T-cell (primary cell): ENCODE results near the gene METTL21C. TPM values are rescaled to one million over a fixed set of nuclear protein-coding genes. Genes with fewer than 3 reads are reported as not detected.

Source experiments
- ATAC-seq, 4 experiments: fragments of 200-7000 bp in 3 of 4; fragments of 150-1000 bp in 1 of 4; cut with Tn5 transposase; replicated peaks in 1 of 4; 1 replicate in 3 of 4; 2 replicates in 1 of 4; pipeline ENCODE4 v1.10.0; 2021; ENCODE audit warnings: moderate library complexity in 3 of 4, mild to moderate bottlenecking in 2 of 4, moderate number of reproducible peaks in 1 of 4
- CTCF ChIA-PET, 2 donors: fragments of 300-600 bp; sonication (Branson Sonifier 250); formaldehyde crosslinking; loops; one replicate each; lab custom pipeline; 2022; ENCODE audit warnings: antibody characterized with exemption in 2 of 2; lab: Charles Lee
- POLR2A ChIA-PET, 2 donors: fragments of 300-600 bp; sonication (Branson Sonifier 250); formaldehyde crosslinking; loops; one replicate each; lab custom pipeline; 2022; ENCODE audit warnings: antibody characterized with exemption in 2 of 2; lab: Charles Lee
- DNase-seq, 35 experiments: peaks; one replicate each; pipeline versions ENCODE4 v3.0.0 to v3.0.0-alpha.2; 2013 to 2023
- H3K27ac ChIP-seq: one replicate; pipeline ENCODE4 v1.5.1; 2013; ENCODE audit warnings: low read length
- H3K27me3 ChIP-seq, 2 experiments: replicated peaks in 1 of 2; 1 replicate in 1 of 2; 2 replicates in 1 of 2; pipeline versions ENCODE4 v1.6.1 to v1.7.0; 2013; ENCODE audit warnings: low read length in 1 of 2, mixed read lengths in 1 of 2; ENCODE audit not compliant: control insufficient read depth in 2 of 2, insufficient read depth in 2 of 2; ENCODE audit errors: extremely low read depth in 1 of 2
- H3K36me3 ChIP-seq, 2 donors: 1 replicate in 1 of 2; 2 replicates in 1 of 2; pipeline versions ENCODE4 v1.6.1 to v1.7.0; 2013; ENCODE audit warnings: low read length in 1 of 2; ENCODE audit not compliant: control insufficient read depth in 2 of 2, insufficient read depth in 1 of 2; ENCODE audit errors: extremely low read depth in 1 of 2
- H3K4me1 ChIP-seq, 2 experiments: 1 replicate in 1 of 2; 2 replicates in 1 of 2; pipeline versions ENCODE4 v1.6.1 to v1.7.0; 2013; ENCODE audit warnings: low read length in 2 of 2, mixed read lengths in 1 of 2; ENCODE audit not compliant: insufficient read depth in 2 of 2, control insufficient read depth in 1 of 2; ENCODE audit errors: extremely low read depth in 1 of 2
- H3K4me3 ChIP-seq, 2 donors: 1 replicate in 1 of 2; 2 replicates in 1 of 2; pipeline versions ENCODE4 v1.5.1 to v1.7.0; 2013; ENCODE audit warnings: mild to moderate bottlenecking in 2 of 2, low read length in 1 of 2, moderate library complexity in 1 of 2; ENCODE audit not compliant: control insufficient read depth in 1 of 2; ENCODE audit errors: extremely low read depth in 1 of 2
- H3K9me3 ChIP-seq: 2 replicates; pipeline ENCODE4 v1.7.0; 2013
- H3K27ac Mint-ChIP-seq, 2 donors: one replicate each; pipeline ENCODE4 v1.8.0; 2020 to 2021; ENCODE audit warnings: mild to moderate bottlenecking in 2 of 2, mixed read lengths in 2 of 2
- H3K27me3 Mint-ChIP-seq, 2 donors: one replicate each; pipeline ENCODE4 v1.8.0; 2021 to 2022; ENCODE audit warnings: mixed read lengths in 2 of 2
- H3K36me3 Mint-ChIP-seq: one replicate; pipeline ENCODE4 v1.8.0; 2021; ENCODE audit warnings: mixed read lengths
- H3K4me1 Mint-ChIP-seq, 3 donors: one replicate each; pipeline ENCODE4 v1.8.0; 2020 to 2022; ENCODE audit warnings: mixed read lengths in 3 of 3, mild to moderate bottlenecking in 1 of 3
- H3K4me3 Mint-ChIP-seq, 3 donors: one replicate each; pipeline ENCODE4 v1.8.0; 2020 to 2022; ENCODE audit warnings: mild to moderate bottlenecking in 3 of 3, mixed read lengths in 3 of 3, moderate library complexity in 3 of 3
- H3K9me3 Mint-ChIP-seq, 3 donors: one replicate each; pipeline ENCODE4 v1.8.0; 2020 to 2022; ENCODE audit warnings: mixed read lengths in 3 of 3
- WGBS: methylation state at CpG from one replicate; pipeline ENCODE4 v1.1.5; 2013; ENCODE audit warnings: missing lambda C conversion rate; ENCODE audit not compliant: insufficient coverage; 5-methylcytosine and 5-hydroxymethylcytosine counted together
- total RNA-seq, 35 experiments: library from RNA in 6 of 35; stranded (reverse) in 6 of 35; fragments of 120-200 nt in 1 of 35; gene quantifications; one replicate each; pipeline versions ENCODE4 v1.2.1 to v1.2.4 and lab custom pipeline; 2013 to 2026

Gene METTL21C
- total RNA-seq, 5 donors from 2014 or later (not counting 1 experiment from before 2014, with no cell fraction given) = not detected

DNA sequence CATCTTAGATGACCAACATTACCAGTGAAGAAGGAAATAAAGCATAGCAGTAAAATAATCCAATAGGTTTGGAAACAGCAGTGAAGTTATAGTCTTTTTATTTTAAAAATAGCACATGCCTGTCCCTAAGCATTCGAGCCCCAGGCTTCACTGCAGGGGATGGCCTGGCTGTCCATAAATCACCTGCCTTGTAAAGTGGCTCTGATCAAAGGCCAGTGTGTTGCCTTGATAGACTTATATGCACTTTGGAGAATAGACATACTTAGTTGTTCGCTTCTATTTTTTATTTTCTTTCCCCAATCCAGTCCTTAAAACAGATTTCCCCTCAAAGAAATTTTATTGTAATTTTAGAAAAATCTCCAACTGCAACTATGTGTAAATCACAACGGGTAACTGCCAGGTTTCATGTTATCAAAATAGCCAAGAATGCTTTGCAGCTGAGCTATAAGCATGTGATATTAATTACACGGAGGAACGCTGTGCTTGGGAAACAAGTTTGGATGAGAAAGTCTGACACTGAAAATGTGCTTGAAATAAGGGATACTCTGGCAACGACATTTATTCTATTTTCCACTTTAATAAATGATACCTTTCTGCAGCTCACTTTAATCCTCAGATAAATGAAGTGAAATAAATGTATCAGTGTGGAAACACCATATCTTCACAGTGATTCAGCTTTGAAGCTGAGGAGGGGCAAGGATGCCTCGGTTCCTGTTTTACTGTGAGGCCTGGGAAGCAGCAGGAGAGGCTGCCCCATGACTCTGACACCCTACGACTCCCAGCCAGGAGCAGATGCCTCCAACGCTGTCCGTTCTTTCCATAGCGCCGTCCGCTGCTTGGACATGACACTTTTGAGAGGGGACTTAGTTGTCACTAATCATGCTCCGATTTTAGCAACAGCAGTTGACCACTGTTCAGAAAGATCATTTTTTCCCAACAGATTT lies 5.5 kb upstream of the METTL21C start:
- WGBS = 89% methylated on average over 5 of the region's 14 CpGs
- H3K27me3 Mint-ChIP-seq = peaks cover 11 to 24% of the 10 kb centered on the region in 2 donors

GRCh38 chr13:102699504-102699903 lies 4.7 kb upstream of the METTL21C start:
- Mint-ChIP-seq H3K4me3 (no peak overlapping the region), H3K27me3 (peaks cover 17 to 31% of the 10 kb centered on the region in 2 donors), H3K36me3 (no peaks in the 10 kb centered on the region), H3K9me3 (peaks cover 6 to 11% (median 9%) of the 10 kb centered on the region in 3 donors), H3K27ac (no peak overlapping the region), H3K4me1 (no peaks in the 10 kb centered on the region)
- H3K27ac ChIP-seq = no peak overlapping the region
- no peak overlapping the region for H3K4me3 ChIP-seq
- H3K27me3 ChIP-seq = peaks cover 0 to 14% of the 10 kb centered on the region in 2 experiments
- ATAC-seq (no peak), DNase-seq (no peak)
- H3K36me3 ChIP-seq = no peaks in the 10 kb centered on the region
- CTCF ChIA-PET = no interaction called here
- no peaks in the 10 kb centered on the region for H3K4me1 ChIP-seq
- POLR2A ChIA-PET = no interaction called here
- WGBS = 57% methylated on average over 1 of the region's 3 CpGs
- H3K9me3 ChIP-seq = no peaks in the 10 kb centered on the region

More for the DNA sequence above, 5.5 kb upstream of the METTL21C start:
- no peaks in the 10 kb centered on the region for H3K36me3 Mint-ChIP-seq
- Histone ChIP-seq H3K36me3 (no peaks in the 10 kb centered on the region), H3K4me1 (no peaks in the 10 kb centered on the region), H3K27ac (no peak overlapping the region), H3K9me3 (no peaks in the 10 kb centered on the region), H3K4me3 (no peak overlapping the region), H3K27me3 (peaks cover 0 to 11% of the 10 kb centered on the region in 2 experiments)
- ChIA-PET CTCF (no interaction called here), POLR2A (no interaction called here)
- peaks cover 6 to 11% (median 9%) of the 10 kb centered on the region in 3 donors for H3K9me3 Mint-ChIP-seq
- H3K4me3 Mint-ChIP-seq = no peak overlapping the region
- DNase-seq (no peak), ATAC-seq (no peak)
- no peak overlapping the region for H3K27ac Mint-ChIP-seq
- H3K4me1 Mint-ChIP-seq = no peaks in the 10 kb centered on the region

DNA sequence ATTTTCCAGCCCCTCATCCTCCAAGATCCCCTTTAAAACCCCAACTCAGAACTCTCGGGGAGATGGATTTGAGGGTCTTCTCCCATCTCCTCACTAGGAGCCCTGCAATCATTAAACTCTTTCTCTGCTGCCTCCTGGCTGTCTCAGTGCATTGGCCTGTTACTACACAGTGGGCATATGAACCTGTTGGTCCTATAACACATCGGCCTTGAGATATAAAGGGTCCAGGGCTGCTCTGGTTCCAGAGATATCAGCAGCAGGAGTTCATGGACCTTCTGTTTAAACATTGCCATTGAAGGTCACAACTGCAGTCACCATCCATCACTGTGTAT lies 3.8 kb upstream of the METTL21C start:
- peaks cover 6 to 11% (median 9%) of the 10 kb centered on the region in 3 donors for H3K9me3 Mint-ChIP-seq
- Histone ChIP-seq H3K27ac (no peak overlapping the region), H3K4me1 (no peaks in the 10 kb centered on the region), H3K4me3 (no peak overlapping the region), H3K36me3 (no peaks in the 10 kb centered on the region), H3K27me3 (peaks cover 0 to 14% of the 10 kb centered on the region in 2 experiments), H3K9me3 (no peaks in the 10 kb centered on the region)
- H3K36me3 Mint-ChIP-seq = no peaks in the 10 kb centered on the region
- no peak for ATAC-seq
- H3K4me3 Mint-ChIP-seq = no peak overlapping the region
- ChIA-PET POLR2A (no interaction called here), CTCF (no interaction called here)
- 93% methylated on average over 2 of the region's 2 CpGs for WGBS
- H3K27me3 Mint-ChIP-seq = peaks cover 21 to 32% of the 10 kb centered on the region in 2 donors
- no peak overlapping the region for H3K27ac Mint-ChIP-seq
- H3K4me1 Mint-ChIP-seq = no peaks in the 10 kb centered on the region
- no peak for DNase-seq

DNA sequence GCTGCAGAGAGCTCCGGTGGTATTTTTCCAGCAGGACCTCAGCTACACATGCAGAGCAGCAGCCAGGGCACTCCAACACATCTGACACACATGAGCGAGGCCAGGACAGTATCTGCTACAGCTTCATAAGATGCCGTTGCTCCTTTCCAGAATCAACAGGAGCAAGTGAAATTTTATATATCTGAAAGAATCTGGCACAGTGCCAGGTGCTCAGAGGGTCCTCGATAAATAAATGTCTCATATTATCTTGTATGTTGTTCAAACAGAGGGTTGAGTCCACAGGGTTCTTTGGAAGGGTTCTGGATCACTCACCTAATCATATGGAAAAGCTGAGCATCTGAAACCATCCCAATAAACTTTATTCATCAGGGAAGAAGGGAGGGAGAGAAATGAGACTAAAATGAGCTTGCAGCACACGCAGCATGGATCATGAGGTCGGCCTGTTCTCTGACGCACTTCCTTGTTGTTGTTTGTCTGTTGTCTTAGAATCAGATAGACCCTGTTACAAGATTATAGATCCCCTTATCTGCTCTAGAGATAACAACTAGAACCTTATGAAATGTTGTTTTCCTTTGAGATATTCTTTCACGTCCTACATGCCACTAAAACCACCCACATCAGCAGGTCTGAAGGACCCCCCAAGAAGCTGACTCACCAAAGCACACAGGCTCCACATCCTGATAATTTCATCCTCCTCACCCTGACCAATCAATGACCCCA lies 3.2 kb upstream of the METTL21C start:
- peaks cover 0 to 17% of the 10 kb centered on the region in 2 experiments for H3K27me3 ChIP-seq
- Mint-ChIP-seq H3K4me3 (no peak overlapping the region), H3K9me3 (peaks cover 6 to 11% (median 9%) of the 10 kb centered on the region in 3 donors), H3K27me3 (peaks cover 25 to 36% of the 10 kb centered on the region in 2 donors), H3K36me3 (no peaks in the 10 kb centered on the region), H3K4me1 (no peaks in the 10 kb centered on the region), H3K27ac (no peak overlapping the region)
- H3K27ac ChIP-seq = no peak overlapping the region
- no peak overlapping the region for H3K4me3 ChIP-seq
- 90% methylated on average over 2 of the region's 8 CpGs for WGBS
- H3K4me1 ChIP-seq = no peaks in the 10 kb centered on the region
- ChIA-PET CTCF (no interaction called here), POLR2A (no interaction called here)
- H3K36me3 ChIP-seq = no peaks in the 10 kb centered on the region
- no peak for DNase-seq
- no peaks in the 10 kb centered on the region for H3K9me3 ChIP-seq
- no peak for ATAC-seq

- Mint-ChIP-seq H3K36me3 (no peaks in the 10 kb centered on the region), H3K27me3 (peaks cover 25 to 41% of the 10 kb centered on the region in 2 donors), H3K9me3 (peaks cover 6 to 11% (median 9%) of the 10 kb centered on the region in 3 donors), H3K4me1 (no peaks in the 10 kb centered on the region), H3K27ac (no peak overlapping the region), H3K4me3 (no peak overlapping the region)
- Histone ChIP-seq H3K36me3 (no peaks in the 10 kb centered on the region), H3K9me3 (no peaks in the 10 kb centered on the region), H3K4me3 (no peak overlapping the region), H3K27me3 (peaks cover 0 to 22% of the 10 kb centered on the region in 2 experiments), H3K4me1 (no peaks in the 10 kb centered on the region), H3K27ac (no peak overlapping the region)
- DNase-seq (no peak), ATAC-seq (no peak)
- CTCF ChIA-PET = no interaction called here
- WGBS = no CpG with 5 or more reads among the region's 6 CpGs
- POLR2A ChIA-PET = no interaction called here
Measured at GRCh38 chr13:102697264-102697663, 2.4 kb upstream of the METTL21C start.

GRCh38 chr13:102696465-102696864 lies 1.6 kb upstream of the METTL21C start:
- DNase-seq = no peak
- H3K36me3 Mint-ChIP-seq = no peaks in the 10 kb centered on the region
- H3K36me3 ChIP-seq = no peaks in the 10 kb centered on the region
- no peaks in the 10 kb centered on the region for H3K4me1 Mint-ChIP-seq
- no peak overlapping the region for H3K4me3 Mint-ChIP-seq
- peaks cover 31 to 48% of the 10 kb centered on the region in 2 donors for H3K27me3 Mint-ChIP-seq
- H3K4me3 ChIP-seq = no peak overlapping the region
- WGBS = 79% methylated on average over 4 of the region's 4 CpGs
- POLR2A ChIA-PET = interaction anchor here in 1 of 2 donors (0.7 kb wide), 1 partner anchor 25 kb away, joined by 3 read pairs; no protein-coding TSS in a partner anchor
- CTCF ChIA-PET = interaction anchor here in 1 of 2 donors (0.6 kb wide), 1 partner anchor 1575 kb away, joined by 3 read pairs; no protein-coding TSS in a partner anchor
- peaks cover 6 to 11% (median 9%) of the 10 kb centered on the region in 3 donors for H3K9me3 Mint-ChIP-seq
- no peaks in the 10 kb centered on the region for H3K4me1 ChIP-seq
- H3K27ac ChIP-seq = no peak overlapping the region
- peaks cover 0 to 30% of the 10 kb centered on the region in 2 experiments for H3K27me3 ChIP-seq
- no peak for ATAC-seq
- H3K27ac Mint-ChIP-seq = no peak overlapping the region
- no peaks in the 10 kb centered on the region for H3K9me3 ChIP-seq
